HG02970 (cell line): ENCODE measurements around the gene RNF220.

ENCODE experiments used
- ATAC-seq: cut with Tn5 transposase; IDR thresholded peaks from one replicate; pipeline ENCODE4 v1.9.1; 2021; ENCODE audit warnings: mild to moderate bottlenecking, moderate library complexity, moderate number of reproducible peaks; ENCODE audit not compliant: unreplicated experiment, low FRiP score

The RNF220 gene

GRCh38 chr1:44571712-44572571 is 166.9 kb downstream of the RNF220 start:
- no peak for ATAC-seq

DNA sequence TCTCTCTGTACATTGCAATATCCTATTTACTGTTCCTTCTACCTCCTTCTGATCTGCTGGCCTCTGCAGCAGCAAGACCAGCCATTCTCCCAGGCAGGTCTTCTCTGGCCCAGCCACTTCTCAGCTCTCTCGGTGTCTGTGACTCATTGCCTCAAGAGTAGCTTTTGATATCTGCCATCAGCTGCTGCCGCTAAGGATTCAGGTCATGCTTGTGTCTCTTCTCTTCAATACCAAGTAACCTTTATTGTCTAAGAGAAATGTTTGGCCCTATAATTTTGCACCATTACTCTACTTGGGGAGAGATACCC is 167.5 kb downstream of the RNF220 start:
- ATAC-seq: no peak

GRCh38 chr1:44575396-44575795 is 170.3 kb downstream of the RNF220 start:
- ATAC-seq: no peak

GRCh38 chr1:44576456-44577150 is 171.5 kb downstream of the RNF220 start:
- ATAC-seq: no peak

- no peak for ATAC-seq
Observed at GRCh38 chr1:44581205-44581604, 176.2 kb downstream of the RNF220 start.

- ATAC-seq: no peak
Observed at GRCh38 chr1:44584167-44584566, 179.1 kb downstream of the RNF220 start.

- no peak for ATAC-seq
Observed at GRCh38 chr1:44585315-44585920, 180.4 kb downstream of the RNF220 start.

DNA sequence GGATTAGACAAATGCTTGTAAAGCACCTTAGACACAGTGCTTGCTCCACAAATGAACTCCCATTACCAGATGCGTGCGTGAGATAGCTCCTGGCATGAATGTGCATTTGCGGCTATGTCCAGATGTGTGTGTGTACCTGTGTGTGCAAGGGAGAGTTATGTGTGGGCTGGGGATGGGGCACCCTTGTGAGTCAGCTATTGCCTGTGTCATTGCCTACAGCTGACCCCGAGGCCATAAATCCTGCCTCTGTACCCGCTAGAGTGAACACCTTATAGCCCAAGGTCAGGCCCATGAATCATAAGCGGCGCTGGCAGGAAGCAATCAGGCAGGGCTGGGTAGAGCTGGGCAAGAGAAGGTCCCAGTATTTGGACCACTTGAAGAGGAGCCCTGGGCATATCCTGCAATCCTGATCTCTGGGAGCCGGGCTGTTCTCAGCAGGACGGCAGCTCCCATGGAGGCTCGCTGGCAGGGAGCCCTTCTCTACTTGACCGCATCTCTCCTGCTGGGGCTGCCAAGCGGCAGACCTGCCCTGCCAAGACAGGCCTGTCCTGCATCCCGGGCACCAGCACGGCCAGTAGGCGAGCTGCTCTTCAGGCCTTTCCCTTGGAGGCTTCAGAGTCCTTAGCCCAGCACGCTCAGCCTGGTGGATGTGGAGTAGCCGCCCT is 182.9 kb downstream of the RNF220 start:
- no peak for ATAC-seq

DNA sequence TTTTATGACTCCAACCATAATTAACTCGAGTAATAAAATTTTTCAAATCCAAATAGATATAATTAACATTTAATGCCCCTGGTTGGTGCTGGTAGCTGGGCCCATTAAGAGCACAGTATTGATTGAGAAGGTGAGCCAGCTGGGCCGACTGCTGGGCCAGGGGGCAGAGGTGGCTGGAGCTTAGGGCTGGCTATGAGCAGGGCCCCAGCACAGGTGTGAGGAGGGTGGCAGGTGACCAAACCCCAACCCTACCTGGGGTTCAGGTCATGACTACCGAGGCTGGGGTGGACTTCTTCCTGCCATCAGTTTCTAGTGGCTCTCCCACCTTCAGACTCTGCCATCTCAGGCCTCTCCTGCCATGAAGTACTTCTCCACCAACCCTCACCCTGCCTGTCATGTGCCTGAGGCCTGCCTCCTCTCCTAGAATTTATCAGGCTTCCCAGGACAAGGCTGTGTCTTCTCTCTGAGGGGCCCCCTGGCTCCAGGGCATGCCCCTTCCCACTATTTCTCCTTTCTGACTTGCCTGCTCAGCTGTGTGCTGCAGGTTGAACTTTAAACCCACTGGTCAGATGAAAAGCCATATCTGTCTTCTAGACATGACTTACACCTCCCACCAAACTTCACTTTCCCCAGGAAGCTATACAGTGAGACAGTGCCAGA is 183.6 kb downstream of the RNF220 start:
- ATAC-seq: no peak

- ATAC-seq: no peak
Observed at GRCh38 chr1:44590475-44590874, 185.4 kb downstream of the RNF220 start.

GRCh38 chr1:44591381-44591780 is 186.3 kb downstream of the RNF220 start:
- no peak for ATAC-seq

DNA sequence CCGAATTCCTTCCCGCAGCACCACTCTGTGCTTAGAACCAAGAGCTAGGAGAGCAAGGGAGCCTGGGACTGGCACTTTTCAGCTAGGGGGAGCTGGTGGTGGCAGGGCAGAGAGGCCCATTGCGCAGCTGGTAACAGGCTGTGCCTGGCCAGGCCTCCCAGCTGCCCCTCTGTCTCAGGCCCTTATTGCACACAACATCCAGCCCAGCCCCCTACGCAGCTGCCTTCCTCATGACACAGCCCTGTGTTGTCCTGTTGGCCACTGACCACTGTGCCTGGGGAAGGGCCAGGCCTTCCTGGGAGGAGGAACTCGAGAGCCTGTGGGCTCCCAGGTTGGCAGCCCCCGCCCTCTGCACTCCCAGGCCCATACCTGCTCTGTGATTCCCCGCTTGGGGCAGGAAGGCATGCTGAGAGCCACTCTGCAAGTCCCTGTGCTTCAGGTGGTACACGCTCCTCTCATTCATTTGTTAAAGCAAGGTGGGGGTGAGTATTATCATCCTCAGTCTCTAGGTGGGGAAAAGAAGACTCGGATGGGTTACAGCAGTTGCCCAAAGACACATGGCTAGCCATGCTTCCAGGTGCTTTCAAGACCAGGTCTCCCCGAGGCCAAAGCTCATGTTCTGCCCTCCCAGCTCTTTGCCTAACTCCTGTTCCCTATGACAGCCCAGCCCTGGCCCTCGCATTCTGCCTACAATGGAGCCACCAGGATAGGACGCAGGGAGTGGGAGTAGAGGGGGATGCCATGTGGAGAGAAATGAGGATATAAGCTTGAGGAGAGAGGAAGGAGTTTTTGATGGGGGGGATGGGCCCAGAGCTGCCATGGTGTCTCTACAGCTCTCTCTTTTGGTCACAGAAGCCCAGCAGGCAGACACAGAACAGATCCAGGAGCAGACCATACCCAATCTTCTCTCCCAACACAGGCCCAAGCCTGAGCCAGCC is 187.4 kb downstream of the RNF220 start:
- no peak for ATAC-seq

- no peak for ATAC-seq
Observed at GRCh38 chr1:44594353-44594752, 189.3 kb downstream of the RNF220 start.

DNA sequence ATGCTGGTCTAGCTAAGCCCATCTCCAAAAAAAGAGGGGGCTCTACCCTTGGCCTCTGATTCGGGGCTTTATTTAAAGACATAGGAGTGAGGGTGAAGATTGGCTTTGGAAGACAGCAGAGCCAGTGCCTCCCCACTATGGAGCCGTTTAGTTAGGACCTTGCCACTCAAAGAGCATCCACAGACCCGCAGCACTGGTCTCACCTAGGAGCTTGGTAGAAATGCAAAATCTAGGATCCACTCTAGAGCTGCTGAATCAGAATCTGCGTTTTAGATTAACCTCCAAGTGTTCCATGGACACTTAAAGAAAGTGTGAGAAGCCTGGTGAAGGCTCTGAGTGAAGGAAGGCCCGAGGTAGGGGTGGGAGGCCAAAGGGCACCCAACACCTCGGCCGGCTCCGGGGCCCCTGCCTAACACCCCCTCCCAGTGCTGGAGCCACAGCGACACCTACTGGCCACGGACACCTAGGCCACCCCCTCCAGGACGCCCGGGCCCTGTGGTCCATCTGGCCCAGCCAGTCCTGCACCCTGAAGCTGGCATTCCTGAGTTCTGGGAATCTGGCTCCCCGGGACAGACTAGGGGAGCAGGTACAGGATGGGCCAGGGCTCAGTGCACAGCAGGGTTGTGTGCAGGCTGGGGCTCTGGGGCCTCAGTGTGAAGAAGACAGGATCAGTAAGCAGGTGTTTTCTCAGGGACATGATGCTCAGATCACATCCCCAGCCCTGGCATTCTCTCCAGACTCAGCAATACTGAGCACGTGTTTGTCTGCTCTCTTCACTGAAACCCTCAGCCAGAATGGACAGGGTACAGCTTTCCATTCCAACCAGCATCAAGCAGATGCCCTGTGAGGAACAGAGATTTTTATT is 190.0 kb downstream of the RNF220 start:
- ATAC-seq: peak; percentile 64

GRCh38 chr1:44596511-44596910 is 191.5 kb downstream of the RNF220 start:
- ATAC-seq: no peak

GRCh38 chr1:44598167-44598566 is 193.1 kb downstream of the RNF220 start:
- no peak for ATAC-seq

GRCh38 chr1:44602634-44603628 is 197.9 kb downstream of the RNF220 start:
- ATAC-seq: no peak
